Keratinocyte (primary cell): ENCODE results near the gene IQSEC2. TPM values are rescaled to one million over a fixed set of nuclear protein-coding genes. Genes with fewer than 3 reads are reported as not detected.

Experiments used
- DNase-seq: peaks from one replicate; pipeline ENCODE4 v3.0.0-alpha.2; 2011; ENCODE audit warnings: low read depth, missing footprints, low spot score
- FAIRE-seq: peaks from 2 replicates; lab custom pipeline; 2011; peaks lifted over from hg19 to GRCh38; lab: Jason Lieb, UNC
- H2AFZ ChIP-seq: 2 replicates; pipeline ENCODE4 v1.6.0; 2012; ENCODE audit warnings: low read length, control low read depth, inconsistent platforms; ENCODE audit not compliant: control insufficient read depth
- H3K27ac ChIP-seq: 2 replicates; pipeline ENCODE4 v1.5.1; 2011; ENCODE audit warnings: low read length; ENCODE audit not compliant: control insufficient read depth, insufficient read depth
- H3K27me3 ChIP-seq: 3 replicates; pipeline ENCODE4 v1.6.0; 2011; ENCODE audit warnings: low read length; ENCODE audit not compliant: control insufficient read depth, insufficient read depth; ENCODE audit errors: extremely low read depth
- H3K36me3 ChIP-seq, 2 experiments: 2 replicates in 1 of 2; 3 replicates in 1 of 2; pipeline ENCODE4 v1.5.1; 2011; ENCODE audit warnings: low read length in 2 of 2, mild to moderate bottlenecking in 1 of 2; ENCODE audit not compliant: control insufficient read depth in 2 of 2, insufficient read depth in 2 of 2; ENCODE audit errors: extremely low read depth in 1 of 2
- H3K4me1 ChIP-seq: 3 replicates; pipeline ENCODE4 v1.5.1; 2011; ENCODE audit warnings: low read length; ENCODE audit not compliant: control insufficient read depth, insufficient read depth; ENCODE audit errors: extremely low read depth
- H3K4me2 ChIP-seq: 3 replicates; pipeline ENCODE4 v1.6.0; 2011; ENCODE audit warnings: low read depth, low read length; ENCODE audit not compliant: control insufficient read depth, insufficient read depth; ENCODE audit errors: extremely low read depth
- H3K4me3 ChIP-seq, 3 experiments: fragments of 200-600 bp in 1 of 3; sonication (generic) in 1 of 3; 2 replicates in 2 of 3; 3 replicates in 1 of 3; pipeline ENCODE4 v1.5.1; 2011 to 2016; ENCODE audit warnings: low read length in 3 of 3, mild to moderate bottlenecking in 3 of 3, control low read depth in 2 of 3, inconsistent platforms in 1 of 3, low read depth in 1 of 3, mixed read lengths in 1 of 3, mixed run types in 1 of 3, moderate library complexity in 1 of 3; ENCODE audit not compliant: control insufficient read depth in 2 of 3, insufficient read depth in 2 of 3; ENCODE audit errors: extremely low read depth in 1 of 3
- H3K79me2 ChIP-seq: 2 replicates; pipeline ENCODE4 v1.6.0; 2012; ENCODE audit warnings: low read length; ENCODE audit not compliant: control insufficient read depth, insufficient read depth
- H3K9ac ChIP-seq: 3 replicates; pipeline ENCODE4 v1.6.0; 2011; ENCODE audit warnings: low read length; ENCODE audit not compliant: control insufficient read depth, insufficient read depth; ENCODE audit errors: extremely low read depth
- H3K9me1 ChIP-seq: 3 replicates; pipeline ENCODE4 v1.6.0; 2011; ENCODE audit warnings: low read length; ENCODE audit not compliant: control insufficient read depth, insufficient read depth; ENCODE audit errors: extremely low read depth
- H3K9me3 ChIP-seq: 2 replicates; pipeline ENCODE4 v1.5.1; 2012; ENCODE audit warnings: low read depth, low read length; ENCODE audit not compliant: control insufficient read depth
- H4K20me1 ChIP-seq: 3 replicates; pipeline ENCODE4 v1.6.0; 2011; ENCODE audit warnings: low read length; ENCODE audit not compliant: control insufficient read depth, insufficient read depth; ENCODE audit errors: extremely low read depth
- EZH2 ChIP-seq: IDR thresholded peaks from one replicate; pipeline ENCODE4 v1.6.1; 2012; ENCODE audit warnings: inconsistent platforms, mild to moderate bottlenecking, low read length, moderate library complexity
- dilution Hi-C: fragments of 300-500 bp; cut with MboI; formaldehyde crosslinking; loops from one replicate; pipeline ENCODE4 v1.7.0; 2020; ENCODE audit warnings: low sequenced_read_pairs; ENCODE audit not compliant: extremely low pct_ligation_motif_present
- polyA plus RNA-seq, 5 experiments: library from polyadenylated mRNA; depleted of rRNA in 3 of 5; stranded (reverse) in 3 of 5; stranded (forward) in 1 of 5; unstranded in 1 of 5; fragments of >200 nt; gene quantifications; 1 replicate in 1 of 5; 2 replicates in 3 of 5; 3 replicates in 1 of 5; pipeline versions ENCODE4 v1.2.1 to v1.2.3, GENCODE V29; 2011 to 2012; ENCODE audit warnings: missing spikeins in 2 of 5, low read depth in 1 of 5, low replicate concordance in 1 of 5
- TF ChIP-seq, protein P1 (sequence below), 3 experiments: IDR thresholded peaks in 1 of 3; conservative IDR thresholded peaks in 1 of 3; optimal IDR thresholded peaks in 1 of 3; 2 replicates in 2 of 3; 3 replicates in 1 of 3; pipeline versions ENCODE3 to v1.5.1; 2011; ENCODE audit warnings: low read length in 3 of 3, mild to moderate bottlenecking in 3 of 3, moderate library complexity in 2 of 3, control low read depth in 1 of 3, inconsistent platforms in 1 of 3; ENCODE audit not compliant: insufficient read depth in 2 of 3; ENCODE audit errors: extremely low read depth in 1 of 3

The IQSEC2 gene
- polyA plus RNA-seq, 1 donor (not counting 4 experiments of a cell fraction or from before 2014, with no cell fraction given) = 4.7 TPM

DNA sequence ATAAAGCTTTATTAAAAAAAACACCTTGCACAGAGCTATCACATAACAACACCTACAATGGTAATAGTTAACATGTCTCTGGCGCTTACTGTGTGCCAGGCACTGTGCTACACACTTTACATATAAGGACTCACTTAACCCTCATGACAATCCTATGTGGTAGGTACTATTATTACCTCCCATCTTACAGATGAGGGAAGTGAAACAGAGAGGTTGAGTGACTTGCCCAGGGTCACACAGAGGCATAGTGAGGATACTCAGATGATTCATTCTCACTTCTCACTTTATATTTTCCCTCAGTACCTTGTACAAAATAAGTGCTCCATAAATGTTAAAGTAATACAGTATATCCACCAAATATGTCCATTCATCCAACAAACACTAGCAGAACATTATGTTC is 43.4 kb upstream of the IQSEC2 start:
- no peaks in the 10 kb centered on the region for H4K20me1 ChIP-seq
- H3K4me1 ChIP-seq = no peaks in the 10 kb centered on the region
- peaks cover 61% of the 10 kb centered on the region for H3K27me3 ChIP-seq
- no peak for DNase-seq
- no peak overlapping the region for H3K27ac ChIP-seq
- no peak overlapping the region for H2AFZ ChIP-seq
- H3K9ac ChIP-seq = no peak overlapping the region
- H3K9me3 ChIP-seq = no peaks in the 10 kb centered on the region
- FAIRE-seq = no peak
- no peaks in the 10 kb centered on the region for H3K79me2 ChIP-seq
- dilution Hi-C loops = no loop called here
- H3K36me3 ChIP-seq = no peaks in the 10 kb centered on the region
- TF ChIP-seq, protein P1, sequence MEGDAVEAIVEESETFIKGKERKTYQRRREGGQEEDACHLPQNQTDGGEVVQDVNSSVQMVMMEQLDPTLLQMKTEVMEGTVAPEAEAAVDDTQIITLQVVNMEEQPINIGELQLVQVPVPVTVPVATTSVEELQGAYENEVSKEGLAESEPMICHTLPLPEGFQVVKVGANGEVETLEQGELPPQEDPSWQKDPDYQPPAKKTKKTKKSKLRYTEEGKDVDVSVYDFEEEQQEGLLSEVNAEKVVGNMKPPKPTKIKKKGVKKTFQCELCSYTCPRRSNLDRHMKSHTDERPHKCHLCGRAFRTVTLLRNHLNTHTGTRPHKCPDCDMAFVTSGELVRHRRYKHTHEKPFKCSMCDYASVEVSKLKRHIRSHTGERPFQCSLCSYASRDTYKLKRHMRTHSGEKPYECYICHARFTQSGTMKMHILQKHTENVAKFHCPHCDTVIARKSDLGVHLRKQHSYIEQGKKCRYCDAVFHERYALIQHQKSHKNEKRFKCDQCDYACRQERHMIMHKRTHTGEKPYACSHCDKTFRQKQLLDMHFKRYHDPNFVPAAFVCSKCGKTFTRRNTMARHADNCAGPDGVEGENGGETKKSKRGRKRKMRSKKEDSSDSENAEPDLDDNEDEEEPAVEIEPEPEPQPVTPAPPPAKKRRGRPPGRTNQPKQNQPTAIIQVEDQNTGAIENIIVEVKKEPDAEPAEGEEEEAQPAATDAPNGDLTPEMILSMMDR (optimal IDR thresholded peaks at IDR 0.05 in 1 of 3, IDR thresholded peaks at IDR 0.05 in 1 of 3, conservative IDR thresholded peaks at IDR 0.05 in 1 of 3; ENCODE audit: extremely low read depth in 1 of 3, insufficient read depth in 2 of 3, low read length in 3 of 3) = no peak
- no peak for TF ChIP-seq EZH2
- no peaks in the 10 kb centered on the region for H3K9me1 ChIP-seq
- H3K4me2 ChIP-seq = no peak overlapping the region
- no peak overlapping the region for H3K4me3 ChIP-seq

DNA sequence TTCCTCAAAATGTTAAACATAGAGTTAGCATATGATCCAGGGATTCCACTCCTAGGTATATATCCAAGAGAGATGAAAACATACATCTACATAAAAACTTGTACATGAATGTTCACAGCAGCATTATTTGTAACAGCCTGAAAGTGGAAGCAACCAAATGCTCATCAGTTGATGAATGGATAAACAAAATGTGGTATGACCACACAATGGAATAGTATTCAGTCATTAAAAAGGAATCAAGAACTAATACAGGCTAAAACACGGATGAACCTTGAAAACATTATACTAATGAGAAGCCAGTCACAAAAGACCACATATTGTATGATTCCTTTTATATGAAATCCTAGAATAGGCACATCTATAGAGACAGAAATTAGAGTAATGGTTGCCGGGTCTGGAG is 42.7 kb upstream of the IQSEC2 start:
- DNase-seq = no peak
- peaks cover 62% of the 10 kb centered on the region for H3K27me3 ChIP-seq
- no peak overlapping the region for H3K27ac ChIP-seq
- H3K4me2 ChIP-seq = no peak overlapping the region
- no peaks in the 10 kb centered on the region for H3K9me3 ChIP-seq
- H2AFZ ChIP-seq = no peak overlapping the region
- no peaks in the 10 kb centered on the region for H3K36me3 ChIP-seq
- no peaks in the 10 kb centered on the region for H3K4me1 ChIP-seq
- H3K9me1 ChIP-seq = no peaks in the 10 kb centered on the region
- no peaks in the 10 kb centered on the region for H4K20me1 ChIP-seq
- no peak overlapping the region for H3K9ac ChIP-seq
- FAIRE-seq = no peak
- H3K79me2 ChIP-seq = no peaks in the 10 kb centered on the region
- no peak overlapping the region for H3K4me3 ChIP-seq
- dilution Hi-C loops = no loop called here
- TF ChIP-seq EZH2 = no peak
- TF ChIP-seq, protein P1 (optimal IDR thresholded peaks at IDR 0.05 in 1 of 3, IDR thresholded peaks at IDR 0.05 in 1 of 3, conservative IDR thresholded peaks at IDR 0.05 in 1 of 3; ENCODE audit: extremely low read depth in 1 of 3, insufficient read depth in 2 of 3, low read length in 3 of 3) = no peak
